ENCODE results near the gene LYST. TPM values are rescaled to one million over a fixed set of nuclear protein-coding genes. Genes with fewer than 3 reads are reported as not detected.

The LYST gene
- total and polyA plus RNA-seq, 2 of the 4 experiments (the other 2 are of a cell fraction) = 2.2 to 7.2 TPM

- POLR2A ChIA-PET (ENCODE audit: unreplicated experiment) = no interaction called here
- no peak overlapping the region for H2AFZ ChIP-seq (replicated peaks; ENCODE audit: low read length, poor library complexity)
- 59% methylated on average over 6 of the region's 6 CpGs; no CpG with 5 or more reads in 1 of the 2 experiments for WGBS, 2 experiments (ENCODE audit: extremely low coverage in 2 of 2, insufficient read length in 1 of 2)
- H3K4me3 ChIP-seq (ENCODE audit: insufficient read depth, low read depth, low read length) = no peak overlapping the region
- H3K23ac ChIP-seq (ENCODE audit: low read depth, low read length) = no peak overlapping the region
- in situ Hi-C loops (cut with MboI; ENCODE audit: low sequenced_read_pairs) = no loop called here
- H4K5ac ChIP-seq (ENCODE audit: low read depth, low read length) = no peak overlapping the region
- H4K8ac ChIP-seq (ENCODE audit: low read depth in 2 of 2, low read length in 2 of 2) = no peak overlapping the region
- no peaks in the 10 kb centered on the region for H3K9me3 ChIP-seq (ENCODE audit: control insufficient read depth, insufficient read depth, low read length)
- no peak overlapping the region; the same call in 1 of the 2 replicates for H4K91ac ChIP-seq (ENCODE audit: insufficient read depth, low read depth, low read length)
- H3K4ac ChIP-seq (ENCODE audit: low read depth, low read length) = no peak overlapping the region
- no peak overlapping the region for H2BK5ac ChIP-seq (ENCODE audit: low read depth, low read length, poor library complexity, severe bottlenecking)
- no peaks in the 10 kb centered on the region for H4K20me1 ChIP-seq (ENCODE audit: insufficient read depth, low read length)
- no peak overlapping the region for H3K27ac ChIP-seq (ENCODE audit: insufficient read depth, low read length)
- no peak overlapping the region for H3K4me2 ChIP-seq (ENCODE audit: low read depth, low read length)
- no peak overlapping the region for H3K56ac ChIP-seq (ENCODE audit: extremely low read depth, insufficient read depth, low read length)
- DNase-seq = no peak
- dilution Hi-C loops (cut with HindIII; ENCODE audit: low sequenced_read_pairs, unreplicated experiment) = no loop called here
- H3K18ac ChIP-seq (ENCODE audit: low read depth, low read length) = no peak overlapping the region
- intact Hi-C loops (cut with micrococcal nuclease) = no loop called here
- ATAC-seq (ENCODE audit: low read depth) = no peak
- H3K9me1 ChIP-seq (ENCODE audit: insufficient read depth, low read length) = peaks cover 5% of the 10 kb centered on the region; the same call in 1 of the 2 replicates
- H3K4me1 ChIP-seq (ENCODE audit: control insufficient read depth, insufficient read depth, low read length) = no peaks in the 10 kb centered on the region
- no peak overlapping the region; the same call in 1 of the 2 replicates for H2BK120ac ChIP-seq (ENCODE audit: low read depth, low read length)
- no peaks in the 10 kb centered on the region for H3K79me1 ChIP-seq (ENCODE audit: low read depth in 1 of 2, low read length in 2 of 2)
- H3K27me3 ChIP-seq (ENCODE audit: control insufficient read depth, insufficient read depth, low read length) = no peaks in the 10 kb centered on the region
- no peak overlapping the region for H2BK20ac ChIP-seq (ENCODE audit: low read depth, low read length)
- H3K36me3 ChIP-seq (ENCODE audit: control insufficient read depth, insufficient read depth, low read length) = 0 out of 2 replicates have a peak, but pooled peaks cover 1% of the 10 kb centered on the region
- H3K14ac ChIP-seq (replicated peaks; ENCODE audit: low read depth, low read length) = no peak overlapping the region
- no peak overlapping the region for H3K9ac ChIP-seq (ENCODE audit: low read depth, low read length)
- CTCF ChIA-PET = no interaction called here
- TF ChIP-seq, protein P1, sequence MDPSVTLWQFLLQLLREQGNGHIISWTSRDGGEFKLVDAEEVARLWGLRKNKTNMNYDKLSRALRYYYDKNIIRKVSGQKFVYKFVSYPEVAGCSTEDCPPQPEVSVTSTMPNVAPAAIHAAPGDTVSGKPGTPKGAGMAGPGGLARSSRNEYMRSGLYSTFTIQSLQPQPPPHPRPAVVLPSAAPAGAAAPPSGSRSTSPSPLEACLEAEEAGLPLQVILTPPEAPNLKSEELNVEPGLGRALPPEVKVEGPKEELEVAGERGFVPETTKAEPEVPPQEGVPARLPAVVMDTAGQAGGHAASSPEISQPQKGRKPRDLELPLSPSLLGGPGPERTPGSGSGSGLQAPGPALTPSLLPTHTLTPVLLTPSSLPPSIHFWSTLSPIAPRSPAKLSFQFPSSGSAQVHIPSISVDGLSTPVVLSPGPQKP (IDR thresholded peaks at IDR 0.05; ENCODE audit: borderline replicate concordance, low read depth, low read length) = no peak
- no peak for TF ChIP-seq FOS (IDR thresholded peaks at IDR 0.05; ENCODE audit: low read depth, low read length)
- BruUV-seq (replicated peaks) = no TSS peak
- H2AK9ac ChIP-seq (replicated peaks; ENCODE audit: low read depth, low read length, poor library complexity) = peak overlapping the region; percentile 42
- H2AK5ac ChIP-seq (ENCODE audit: low read depth, low read length) = no peak overlapping the region
- no peak overlapping the region for H2BK15ac ChIP-seq (ENCODE audit: low read depth, low read length)
Measured at GRCh38 chr1:235758931-235759330, 107.8 kb downstream of the LYST start.

All from IMR-90 (cell line).